Thoracic aorta (tissue), 2 donors: ENCODE results near the gene DYNC1I1. TPM values are rescaled to one million over a fixed set of nuclear protein-coding genes. Genes with fewer than 3 reads are reported as not detected.
A peak's percentile ranks its signal among the peaks of the same experiment; 100 is the strongest.

Experiments used
- ATAC-seq: fragments of 150-250 bp; one replicate; pipeline ENCODE4 v1.8.0; 2017; ENCODE audit warnings: low read depth; ENCODE audit not compliant: insufficient number of reproducible peaks, low FRiP score
- DNase-seq: peaks from one replicate; pipeline ENCODE4 v3.0.0-alpha.2; 2020; ENCODE audit warnings: low spot score
- H3K27ac ChIP-seq, 2 donors: fragments of 200-600 bp; sonication (generic); 1 replicate in 1 of 2; 2 replicates in 1 of 2; pipeline ENCODE4 v1.5.1; 2016; ENCODE audit warnings: mild to moderate bottlenecking in 2 of 2, moderate library complexity in 2 of 2
- H3K27me3 ChIP-seq: fragments of 200-600 bp; sonication (generic); replicated peaks from 2 replicates; pipeline ENCODE4 v1.6.0; 2016; ENCODE audit warnings: mild to moderate bottlenecking; ENCODE audit not compliant: insufficient read depth
- H3K36me3 ChIP-seq: fragments of 200-600 bp; sonication (generic); one replicate; pipeline ENCODE4 v1.5.1; 2016
- H3K4me1 ChIP-seq, 2 donors: fragments of 200-600 bp; sonication (generic); 1 replicate in 1 of 2; 2 replicates in 1 of 2; pipeline versions ENCODE4 v1.5.1 to v1.6.0; 2016; ENCODE audit warnings: low read depth in 2 of 2, mild to moderate bottlenecking in 1 of 2; ENCODE audit not compliant: control insufficient read depth in 1 of 2
- H3K4me3 ChIP-seq: fragments of 200-600 bp; sonication (generic); 2 replicates; pipeline ENCODE4 v1.5.1; 2016; ENCODE audit warnings: mild to moderate bottlenecking
- H3K9me3 ChIP-seq: fragments of 200-600 bp; sonication (generic); 2 replicates; pipeline ENCODE4 v1.5.1; 2016
- total RNA-seq, 2 donors: library from RNA; depleted of rRNA; stranded (reverse); fragments of >200 nt; gene quantifications; one replicate each; pipeline versions ENCODE4 v1.1.0 to v1.2.3, GENCODE V29; 2016
- TF ChIP-seq, protein P1 (sequence below): fragments of 200-600 bp; sonication (generic); IDR thresholded peaks from one replicate; pipeline ENCODE4 v1.5.1; 2019; ENCODE audit warnings: antibody characterized with exemption

Gene DYNC1I1
- total RNA-seq, 2 donors from 2014 or later: 24.6 to 69.1 TPM

DNA sequence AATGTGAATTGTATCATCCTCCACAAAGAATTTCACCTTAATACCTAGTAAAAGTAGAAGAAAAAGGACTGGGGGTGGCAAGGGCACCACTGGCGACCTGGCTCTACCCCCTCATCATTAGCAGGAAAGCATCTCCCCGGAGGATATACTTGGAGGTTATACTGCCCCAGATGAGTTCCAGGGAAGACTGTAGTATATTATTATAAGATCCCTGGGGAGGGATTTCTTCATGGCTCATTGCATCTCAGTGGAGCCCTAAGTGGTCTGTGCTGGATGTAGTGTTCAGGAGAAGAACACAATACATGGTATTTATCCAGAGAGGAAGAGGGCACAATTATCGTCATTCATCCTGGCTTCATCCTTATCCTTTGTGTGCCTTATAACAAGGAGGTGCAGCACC is 14.2 kb upstream of the DYNC1I1 start:
- no peak overlapping the region for H3K27ac ChIP-seq
- TF ChIP-seq, protein P1, sequence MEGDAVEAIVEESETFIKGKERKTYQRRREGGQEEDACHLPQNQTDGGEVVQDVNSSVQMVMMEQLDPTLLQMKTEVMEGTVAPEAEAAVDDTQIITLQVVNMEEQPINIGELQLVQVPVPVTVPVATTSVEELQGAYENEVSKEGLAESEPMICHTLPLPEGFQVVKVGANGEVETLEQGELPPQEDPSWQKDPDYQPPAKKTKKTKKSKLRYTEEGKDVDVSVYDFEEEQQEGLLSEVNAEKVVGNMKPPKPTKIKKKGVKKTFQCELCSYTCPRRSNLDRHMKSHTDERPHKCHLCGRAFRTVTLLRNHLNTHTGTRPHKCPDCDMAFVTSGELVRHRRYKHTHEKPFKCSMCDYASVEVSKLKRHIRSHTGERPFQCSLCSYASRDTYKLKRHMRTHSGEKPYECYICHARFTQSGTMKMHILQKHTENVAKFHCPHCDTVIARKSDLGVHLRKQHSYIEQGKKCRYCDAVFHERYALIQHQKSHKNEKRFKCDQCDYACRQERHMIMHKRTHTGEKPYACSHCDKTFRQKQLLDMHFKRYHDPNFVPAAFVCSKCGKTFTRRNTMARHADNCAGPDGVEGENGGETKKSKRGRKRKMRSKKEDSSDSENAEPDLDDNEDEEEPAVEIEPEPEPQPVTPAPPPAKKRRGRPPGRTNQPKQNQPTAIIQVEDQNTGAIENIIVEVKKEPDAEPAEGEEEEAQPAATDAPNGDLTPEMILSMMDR: no peak
- no peak for DNase-seq
- H3K36me3 ChIP-seq: no peaks in the 10 kb centered on the region
- no peaks in the 10 kb centered on the region for H3K27me3 ChIP-seq
- peaks cover 0 to 8% of the 10 kb centered on the region in 2 donors for H3K4me1 ChIP-seq
- no peaks in the 10 kb centered on the region for H3K9me3 ChIP-seq
- no peak overlapping the region for H3K4me3 ChIP-seq
- no peak for ATAC-seq

GRCh38 chr7:95766086-95766485 is 6.3 kb upstream of the DYNC1I1 start:
- DNase-seq (no peak), ATAC-seq (no peak)
- H3K27me3 ChIP-seq: no peaks in the 10 kb centered on the region
- H3K27ac ChIP-seq: no peak overlapping the region
- TF ChIP-seq, protein P1: no peak
- no peaks in the 10 kb centered on the region for H3K4me1 ChIP-seq
- H3K9me3 ChIP-seq: no peaks in the 10 kb centered on the region
- H3K36me3 ChIP-seq: no peaks in the 10 kb centered on the region
- H3K4me3 ChIP-seq: no peak overlapping the region

- no peak overlapping the region for H3K27ac ChIP-seq
- H3K4me3 ChIP-seq: no peak overlapping the region
- no peaks in the 10 kb centered on the region for H3K4me1 ChIP-seq
- no peaks in the 10 kb centered on the region for H3K27me3 ChIP-seq
- H3K9me3 ChIP-seq: no peaks in the 10 kb centered on the region
- DNase-seq (no peak), ATAC-seq (no peak)
- TF ChIP-seq, protein P1: no peak
- no peaks in the 10 kb centered on the region for H3K36me3 ChIP-seq
These were observed 5.7 kb upstream of the DYNC1I1 start for GRCh38 chr7:95766657-95767056.

GRCh38 chr7:95772771-95773581 is 622 bp downstream of the DYNC1I1 start:
- ATAC-seq: no peak
- TF ChIP-seq, protein P1: no peak
- peaks cover 7 to 41% of the 10 kb centered on the region in 2 donors for H3K4me1 ChIP-seq

DNA sequence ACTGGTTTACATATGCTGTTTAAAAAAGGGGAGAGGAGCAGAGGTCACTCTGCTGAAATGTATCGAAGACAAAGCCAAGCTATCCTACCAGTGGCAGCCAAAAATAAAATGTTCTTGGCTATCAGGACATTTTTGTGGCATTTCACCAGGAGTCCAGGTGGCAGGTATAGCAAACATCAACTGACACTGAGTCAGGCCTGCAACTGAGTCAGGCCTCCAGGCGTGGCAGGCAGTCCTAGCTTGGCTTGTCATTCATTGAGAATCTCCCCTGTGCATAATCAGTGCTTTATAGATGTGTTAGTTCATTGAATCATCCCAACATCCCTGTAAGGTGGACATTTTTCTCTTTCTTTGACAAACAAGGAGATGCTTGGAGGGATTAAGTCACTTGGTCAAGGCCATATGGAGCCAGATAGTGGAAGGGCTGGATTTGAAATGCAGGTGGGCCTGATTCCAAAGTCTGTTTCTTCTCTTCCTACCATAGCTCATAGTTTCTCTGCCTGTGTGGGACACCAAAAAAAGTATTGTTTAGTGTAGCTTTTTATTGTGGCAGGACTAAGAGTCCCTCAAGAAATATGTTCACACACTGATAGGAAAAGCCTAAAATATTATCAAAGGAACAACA is 4.3 kb downstream of the DYNC1I1 start:
- Histone ChIP-seq H3K4me1 (peaks cover 11 to 53% of the 10 kb centered on the region in 2 donors), H3K4me3 (no peak overlapping the region), H3K36me3 (no peaks in the 10 kb centered on the region), H3K27me3 (no peaks in the 10 kb centered on the region), H3K9me3 (no peaks in the 10 kb centered on the region), H3K27ac (no peak overlapping the region)
- TF ChIP-seq, protein P1: no peak
- DNase-seq (no peak), ATAC-seq (no peak)

More at GRCh38 chr7:95772771-95773581, 622 bp downstream of the DYNC1I1 start:
- H3K27me3 ChIP-seq: no peaks in the 10 kb centered on the region
- H3K27ac ChIP-seq: peak overlapping the region; percentile 74 to 84
- no peaks in the 10 kb centered on the region for H3K9me3 ChIP-seq
- H3K36me3 ChIP-seq: no peaks in the 10 kb centered on the region
- H3K4me3 ChIP-seq: peak overlapping the region; percentile 95
- DNase-seq: peak; percentile 20
